A673 (cell line): ENCODE results near the gene PCP2.

ENCODE experiments used
- EZH2 ChIP-seq: fragments of 200-600 bp; sonication (generic); IDR thresholded peaks from 2 replicates; pipeline ENCODE4 v1.6.1; 2017; ENCODE audit warnings: borderline replicate concordance, low read depth, mild to moderate bottlenecking, mixed read lengths, antibody characterized with exemption, low read length; ENCODE audit not compliant: poor library complexity, severe bottlenecking
- TF ChIP-seq, protein P1 (sequence below): fragments of 300-800, 200-600 bp; sonication (generic); conservative IDR thresholded peaks from 2 replicates; pipeline ENCODE4 v1.5.1; 2017; ENCODE audit warnings: low read depth, mild to moderate bottlenecking, antibody characterized with exemption, low read length, moderate library complexity, mixed read lengths

DNA sequence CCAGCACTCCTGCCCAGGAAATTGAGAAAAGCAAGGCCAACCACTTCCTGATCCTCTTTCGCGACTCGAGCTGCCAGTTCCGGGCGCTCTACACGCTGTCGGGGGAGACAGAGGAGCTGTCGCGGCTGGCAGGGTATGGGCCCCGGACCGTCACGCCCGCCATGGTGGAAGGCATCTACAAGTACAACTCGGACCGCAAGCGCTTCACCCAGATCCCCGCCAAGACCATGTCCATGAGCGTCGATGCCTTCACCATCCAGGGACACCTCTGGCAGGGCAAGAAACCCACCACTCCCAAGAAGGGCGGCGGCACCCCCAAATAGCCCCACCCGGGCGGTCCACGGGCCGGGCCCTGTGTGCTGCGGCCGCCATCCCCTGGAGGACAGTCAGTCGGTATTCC, 15.8 kb downstream of the PCP2 start:
- TF ChIP-seq, protein P1, sequence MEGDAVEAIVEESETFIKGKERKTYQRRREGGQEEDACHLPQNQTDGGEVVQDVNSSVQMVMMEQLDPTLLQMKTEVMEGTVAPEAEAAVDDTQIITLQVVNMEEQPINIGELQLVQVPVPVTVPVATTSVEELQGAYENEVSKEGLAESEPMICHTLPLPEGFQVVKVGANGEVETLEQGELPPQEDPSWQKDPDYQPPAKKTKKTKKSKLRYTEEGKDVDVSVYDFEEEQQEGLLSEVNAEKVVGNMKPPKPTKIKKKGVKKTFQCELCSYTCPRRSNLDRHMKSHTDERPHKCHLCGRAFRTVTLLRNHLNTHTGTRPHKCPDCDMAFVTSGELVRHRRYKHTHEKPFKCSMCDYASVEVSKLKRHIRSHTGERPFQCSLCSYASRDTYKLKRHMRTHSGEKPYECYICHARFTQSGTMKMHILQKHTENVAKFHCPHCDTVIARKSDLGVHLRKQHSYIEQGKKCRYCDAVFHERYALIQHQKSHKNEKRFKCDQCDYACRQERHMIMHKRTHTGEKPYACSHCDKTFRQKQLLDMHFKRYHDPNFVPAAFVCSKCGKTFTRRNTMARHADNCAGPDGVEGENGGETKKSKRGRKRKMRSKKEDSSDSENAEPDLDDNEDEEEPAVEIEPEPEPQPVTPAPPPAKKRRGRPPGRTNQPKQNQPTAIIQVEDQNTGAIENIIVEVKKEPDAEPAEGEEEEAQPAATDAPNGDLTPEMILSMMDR = no peak
- no peak for TF ChIP-seq EZH2
